Lung (tissue), 12 donors: Measurements from ENCODE around the gene PRSS3. TPM values are rescaled to one million over a fixed set of nuclear protein-coding genes. Genes with fewer than 3 reads are reported as not detected.
"Not testable (repeated sequence)": the region's sequence is repeated elsewhere in the genome, so short reads cannot be mapped to it uniquely, and the experiment has no call there.

Experiments
- ATAC-seq: fragments of 200-7000 bp; cut with Tn5 transposase; one replicate; pipeline ENCODE4 v1.9.1; 2020; ENCODE audit warnings: moderate number of reproducible peaks; ENCODE audit not compliant: insufficient read depth, low FRiP score
- DNase-seq, 3 donors: peaks; one replicate each; pipeline ENCODE4 v3.0.0-alpha.2; 2013 to 2017
- H3K27ac ChIP-seq, 2 donors: one replicate each; pipeline ENCODE4 v1.5.1; 2013; ENCODE audit warnings: mild to moderate bottlenecking in 2 of 2, moderate library complexity in 2 of 2, control low read depth in 1 of 2, inconsistent platforms in 1 of 2, low read depth in 1 of 2, low read length in 1 of 2
- H3K27me3 ChIP-seq, 3 donors: one replicate each; pipeline ENCODE4 v1.5.1; 2013; ENCODE audit warnings: low read length in 2 of 3; ENCODE audit not compliant: control insufficient read depth in 3 of 3, insufficient read depth in 3 of 3
- H3K36me3 ChIP-seq, 4 donors: one replicate each; pipeline ENCODE4 v1.5.1; 2013; ENCODE audit warnings: low read length in 4 of 4, mild to moderate bottlenecking in 1 of 4, moderate library complexity in 1 of 4; ENCODE audit not compliant: control insufficient read depth in 4 of 4, insufficient read depth in 4 of 4
- H3K4me1 ChIP-seq, 5 donors: one replicate each; pipeline ENCODE4 v1.5.1; 2013; ENCODE audit warnings: low read length in 5 of 5, mild to moderate bottlenecking in 2 of 5, moderate library complexity in 1 of 5; ENCODE audit not compliant: control insufficient read depth in 5 of 5, insufficient read depth in 5 of 5
- H3K4me3 ChIP-seq: one replicate; pipeline ENCODE4 v1.5.1; 2013; ENCODE audit warnings: mild to moderate bottlenecking, control low read depth, moderate library complexity
- H3K9ac ChIP-seq, 2 donors: one replicate each; pipeline ENCODE4 v1.5.1; 2013; ENCODE audit warnings: low read length in 2 of 2, control low read depth in 1 of 2; ENCODE audit not compliant: insufficient read depth in 1 of 2
- H3K9me3 ChIP-seq, 4 donors: one replicate each; pipeline ENCODE4 v1.5.1; 2013; ENCODE audit warnings: low read length in 3 of 4, mild to moderate bottlenecking in 1 of 4, moderate library complexity in 1 of 4; ENCODE audit not compliant: control insufficient read depth in 4 of 4, insufficient read depth in 3 of 4
- WGBS, 2 donors: extraction: QIAGEN DNeasy Blood & Tissue Kit; methylation state at CpG; one replicate each; pipeline ENCODE4 v1.1.7; 2013; 5-methylcytosine and 5-hydroxymethylcytosine counted together
- polyA plus RNA-seq, 2 donors: library from polyadenylated mRNA; stranded (reverse); fragments of 200-250 nt; gene quantifications; one replicate each; pipeline ENCODE4 v1.2.1, GENCODE V29; 2013
- total RNA-seq, 2 donors: library from RNA; depleted of rRNA in 1 of 2; stranded (reverse); fragments of >200 nt in 1 of 2; gene quantifications; one replicate each; pipeline ENCODE4 v1.2.1, GENCODE V29; 2014 to 2021
- TF ChIP-seq, protein P1 (sequence below): IDR thresholded peaks from 2 replicates; pipeline ENCODE4 v1.5.1; 2012; ENCODE audit warnings: mild to moderate bottlenecking; ENCODE audit errors: control extremely low read depth, extremely low read depth
- donor health status: control.
- donor health status: control.
- donor health status: Bipolar disorder and iron deficiency.
- donor health status: healthy.
- donor health status: DM: yes; HTN: yes; CAD: no.

The PRSS3 gene
- total and polyA plus RNA-seq, 4 donors = 0.26 to 1.3 (median 0.37) TPM; not detected in 1

DNA sequence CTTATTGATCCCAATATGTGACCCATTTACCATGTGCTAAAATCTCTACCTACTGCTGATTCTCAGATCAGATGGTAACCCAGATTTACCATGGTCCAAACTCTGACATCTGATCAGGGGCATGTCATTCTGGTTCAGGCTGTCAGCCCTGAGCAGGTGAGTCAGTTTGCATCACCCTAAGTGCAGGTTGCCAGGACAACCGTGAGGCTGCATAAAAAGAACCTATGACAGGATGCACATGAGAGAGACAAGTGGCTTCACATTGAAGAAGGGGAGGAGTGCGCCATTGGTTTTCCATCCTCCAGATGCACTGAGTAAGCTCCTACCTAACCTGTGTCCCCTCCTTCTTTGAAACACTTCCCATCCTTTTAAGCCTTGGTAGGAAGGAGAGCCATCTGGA is 801 bp upstream of the PRSS3 start:
- DNase-seq (no peak), ATAC-seq (no peak)
- Histone ChIP-seq H3K36me3 (no peaks in the 10 kb centered on the region), H3K9me3 (peaks cover 0 to 5% (median 0%) of the 10 kb centered on the region in 4 donors), H3K27me3 (no peaks in the 10 kb centered on the region), H3K27ac (no peak overlapping the region), H3K9ac (no peak overlapping the region), H3K4me1 (peaks cover 0 to 3% (median 0%) of the 10 kb centered on the region in 5 donors), H3K4me3 (no peak overlapping the region)
- WGBS, 2 donors = 65 to 93% methylated on average over 2 of the region's 2 CpGs
- TF ChIP-seq, protein P1, sequence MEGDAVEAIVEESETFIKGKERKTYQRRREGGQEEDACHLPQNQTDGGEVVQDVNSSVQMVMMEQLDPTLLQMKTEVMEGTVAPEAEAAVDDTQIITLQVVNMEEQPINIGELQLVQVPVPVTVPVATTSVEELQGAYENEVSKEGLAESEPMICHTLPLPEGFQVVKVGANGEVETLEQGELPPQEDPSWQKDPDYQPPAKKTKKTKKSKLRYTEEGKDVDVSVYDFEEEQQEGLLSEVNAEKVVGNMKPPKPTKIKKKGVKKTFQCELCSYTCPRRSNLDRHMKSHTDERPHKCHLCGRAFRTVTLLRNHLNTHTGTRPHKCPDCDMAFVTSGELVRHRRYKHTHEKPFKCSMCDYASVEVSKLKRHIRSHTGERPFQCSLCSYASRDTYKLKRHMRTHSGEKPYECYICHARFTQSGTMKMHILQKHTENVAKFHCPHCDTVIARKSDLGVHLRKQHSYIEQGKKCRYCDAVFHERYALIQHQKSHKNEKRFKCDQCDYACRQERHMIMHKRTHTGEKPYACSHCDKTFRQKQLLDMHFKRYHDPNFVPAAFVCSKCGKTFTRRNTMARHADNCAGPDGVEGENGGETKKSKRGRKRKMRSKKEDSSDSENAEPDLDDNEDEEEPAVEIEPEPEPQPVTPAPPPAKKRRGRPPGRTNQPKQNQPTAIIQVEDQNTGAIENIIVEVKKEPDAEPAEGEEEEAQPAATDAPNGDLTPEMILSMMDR = no peak

DNA sequence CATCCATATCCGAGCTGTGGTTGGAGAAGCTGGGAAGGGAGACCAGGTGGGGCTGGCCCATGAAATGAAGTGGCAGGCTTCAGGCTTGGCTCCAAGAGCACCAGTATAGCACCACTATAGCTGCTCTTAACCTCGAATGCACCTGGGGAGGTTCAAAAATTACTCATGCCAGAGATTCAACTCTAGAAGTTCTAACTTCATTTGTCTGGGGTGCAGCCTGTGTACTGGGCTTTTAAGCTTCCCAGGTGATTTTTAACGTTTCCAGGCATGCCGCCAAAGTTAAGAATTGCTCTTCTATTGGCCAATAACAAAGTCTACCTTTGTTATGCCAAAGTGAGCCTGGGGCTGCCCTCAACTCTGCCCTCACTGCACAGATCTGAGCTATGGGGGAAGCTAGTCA is 458 bp downstream of the PRSS3 start:
- Histone ChIP-seq H3K27me3 (no peaks in the 10 kb centered on the region), H3K27ac (peak overlapping the region in 1 of 2 donors; percentile 26), H3K4me3 (no peak overlapping the region), H3K4me1 (peaks cover 0 to 3% (median 0%) of the 10 kb centered on the region in 5 donors), H3K9me3 (peaks cover 0 to 5% (median 0%) of the 10 kb centered on the region in 4 donors), H3K9ac (peak overlapping the region in 1 of 2 donors; percentile 11), H3K36me3 (no peaks in the 10 kb centered on the region)
- TF ChIP-seq, protein P1 = no peak
- DNase-seq (no peak), ATAC-seq (peak; percentile 22)
- 56 to 69% methylated on average over 4 of the region's 4 CpGs for WGBS, 2 donors

DNA sequence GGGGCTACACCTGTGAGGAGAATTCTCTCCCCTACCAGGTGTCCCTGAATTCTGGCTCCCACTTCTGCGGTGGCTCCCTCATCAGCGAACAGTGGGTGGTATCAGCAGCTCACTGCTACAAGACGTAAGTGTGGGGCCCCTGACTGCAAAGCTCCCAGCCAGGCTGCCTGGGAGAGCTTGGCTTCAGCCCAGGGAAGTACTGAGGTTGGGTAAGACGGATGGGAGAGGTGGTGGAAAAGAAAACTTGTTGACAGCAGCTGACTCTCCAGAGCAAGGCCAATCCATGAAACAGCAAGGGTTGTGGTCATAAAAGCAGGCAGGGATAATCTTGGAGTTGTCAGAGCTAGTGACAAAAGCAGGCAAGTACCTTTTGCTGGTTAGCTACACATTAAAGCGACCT is 1.3 kb downstream of the PRSS3 start:
- not testable (repeated sequence) for ATAC-seq, H3K9me3 ChIP-seq, H3K27ac ChIP-seq, DNase-seq, H3K4me1 ChIP-seq, H3K36me3 ChIP-seq, H3K9ac ChIP-seq, H3K27me3 ChIP-seq, H3K4me3 ChIP-seq
- WGBS, 2 donors = 68 to 80% methylated on average over 5 of the region's 5 CpGs

DNA sequence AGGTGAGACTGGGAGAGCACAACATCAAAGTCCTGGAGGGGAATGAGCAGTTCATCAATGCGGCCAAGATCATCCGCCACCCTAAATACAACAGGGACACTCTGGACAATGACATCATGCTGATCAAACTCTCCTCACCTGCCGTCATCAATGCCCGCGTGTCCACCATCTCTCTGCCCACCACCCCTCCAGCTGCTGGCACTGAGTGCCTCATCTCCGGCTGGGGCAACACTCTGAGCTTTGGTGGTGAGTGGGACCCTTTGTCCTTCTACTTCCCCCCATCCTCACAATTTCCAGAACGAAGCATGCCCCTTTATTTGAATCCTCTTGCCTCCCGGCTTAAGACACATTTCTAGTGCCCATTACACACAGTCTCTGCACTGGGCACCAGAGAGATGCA is 2.5 kb downstream of the PRSS3 start:
- H3K9me3 ChIP-seq = peaks cover 0 to 5% (median 0%) of the 10 kb centered on the region in 4 donors
- H3K4me1 ChIP-seq = peaks cover 0 to 3% (median 0%) of the 10 kb centered on the region in 5 donors
- H3K27me3 ChIP-seq = no peaks in the 10 kb centered on the region
- no peaks in the 10 kb centered on the region for H3K36me3 ChIP-seq
- ATAC-seq (no peak), DNase-seq (no peak)
- TF ChIP-seq, protein P1 = no peak
- WGBS, 2 donors = 76 to 77% methylated on average over 8 of the region's 8 CpGs
- no peak overlapping the region for H3K4me3 ChIP-seq
- no peak overlapping the region for H3K27ac ChIP-seq
- no peak overlapping the region for H3K9ac ChIP-seq
